Measurements from ENCODE around the gene PLCG2. TPM values are rescaled to one million over a fixed set of nuclear protein-coding genes. Genes with fewer than 3 reads are reported as not detected.
A peak's percentile ranks its signal among the peaks of the same experiment; 100 is the strongest.

The PLCG2 gene
- total RNA-seq, 1 donor from 2014 or later: 5.7 TPM

DNA sequence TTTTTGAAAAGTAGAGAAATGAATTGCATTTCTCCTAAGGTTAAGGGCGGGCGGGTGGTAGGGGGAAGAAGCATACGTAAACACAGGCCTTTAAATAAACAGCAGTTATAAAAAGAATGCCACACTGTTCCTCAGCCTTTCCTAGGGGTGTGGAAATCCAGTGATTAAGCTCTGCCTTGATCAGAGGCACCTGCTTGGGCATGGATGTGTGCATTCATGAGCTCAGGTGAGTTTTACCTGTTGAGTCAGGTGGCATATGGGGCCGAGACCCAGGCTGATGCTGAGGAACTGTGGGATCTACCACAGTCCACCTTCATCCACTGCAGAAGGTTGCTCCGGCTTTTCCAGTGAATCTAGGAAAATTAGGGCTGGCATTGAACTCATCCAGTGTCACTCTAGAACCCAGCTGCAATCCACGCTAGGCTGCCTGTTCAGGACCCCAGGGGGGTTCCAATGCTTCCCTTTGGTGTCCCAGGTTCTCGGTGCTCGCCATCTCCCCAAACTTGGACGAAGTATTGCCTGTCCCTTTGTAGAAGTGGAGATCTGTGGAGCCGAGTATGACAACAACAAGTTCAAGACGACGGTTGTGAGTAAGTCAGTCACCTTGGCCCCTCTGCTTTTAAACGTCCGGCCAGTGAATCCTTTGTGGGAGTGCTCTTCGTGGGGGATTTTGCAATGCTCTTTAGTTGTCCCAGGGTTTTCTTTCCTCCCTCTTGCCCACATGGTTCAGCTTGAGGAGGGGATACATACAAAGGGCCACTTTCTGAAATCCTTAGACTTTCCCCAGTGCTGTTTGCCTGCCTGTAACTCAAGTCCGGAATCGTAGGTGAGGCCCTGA is 159.5 kb downstream of the PLCG2 start:
- TF ChIP-seq, protein P1, sequence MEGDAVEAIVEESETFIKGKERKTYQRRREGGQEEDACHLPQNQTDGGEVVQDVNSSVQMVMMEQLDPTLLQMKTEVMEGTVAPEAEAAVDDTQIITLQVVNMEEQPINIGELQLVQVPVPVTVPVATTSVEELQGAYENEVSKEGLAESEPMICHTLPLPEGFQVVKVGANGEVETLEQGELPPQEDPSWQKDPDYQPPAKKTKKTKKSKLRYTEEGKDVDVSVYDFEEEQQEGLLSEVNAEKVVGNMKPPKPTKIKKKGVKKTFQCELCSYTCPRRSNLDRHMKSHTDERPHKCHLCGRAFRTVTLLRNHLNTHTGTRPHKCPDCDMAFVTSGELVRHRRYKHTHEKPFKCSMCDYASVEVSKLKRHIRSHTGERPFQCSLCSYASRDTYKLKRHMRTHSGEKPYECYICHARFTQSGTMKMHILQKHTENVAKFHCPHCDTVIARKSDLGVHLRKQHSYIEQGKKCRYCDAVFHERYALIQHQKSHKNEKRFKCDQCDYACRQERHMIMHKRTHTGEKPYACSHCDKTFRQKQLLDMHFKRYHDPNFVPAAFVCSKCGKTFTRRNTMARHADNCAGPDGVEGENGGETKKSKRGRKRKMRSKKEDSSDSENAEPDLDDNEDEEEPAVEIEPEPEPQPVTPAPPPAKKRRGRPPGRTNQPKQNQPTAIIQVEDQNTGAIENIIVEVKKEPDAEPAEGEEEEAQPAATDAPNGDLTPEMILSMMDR (IDR thresholded peaks at IDR 0.05; ENCODE audit: unreplicated experiment): no peak
- no peaks in the 10 kb centered on the region for H3K9me3 Mint-ChIP-seq
- H3K4me1 Mint-ChIP-seq: peaks cover 15% of the 10 kb centered on the region
- H3K36me3 Mint-ChIP-seq: no peaks in the 10 kb centered on the region
- H3K27me3 Mint-ChIP-seq (ENCODE audit: low read depth): peaks cover 3% of the 10 kb centered on the region
- no peak for DNase-seq (ENCODE audit: low spot score in 2 of 2, unreplicated experiment in 2 of 2)
- no peak overlapping the region for H3K4me3 Mint-ChIP-seq
- H3K27ac Mint-ChIP-seq: no peak overlapping the region

DNA sequence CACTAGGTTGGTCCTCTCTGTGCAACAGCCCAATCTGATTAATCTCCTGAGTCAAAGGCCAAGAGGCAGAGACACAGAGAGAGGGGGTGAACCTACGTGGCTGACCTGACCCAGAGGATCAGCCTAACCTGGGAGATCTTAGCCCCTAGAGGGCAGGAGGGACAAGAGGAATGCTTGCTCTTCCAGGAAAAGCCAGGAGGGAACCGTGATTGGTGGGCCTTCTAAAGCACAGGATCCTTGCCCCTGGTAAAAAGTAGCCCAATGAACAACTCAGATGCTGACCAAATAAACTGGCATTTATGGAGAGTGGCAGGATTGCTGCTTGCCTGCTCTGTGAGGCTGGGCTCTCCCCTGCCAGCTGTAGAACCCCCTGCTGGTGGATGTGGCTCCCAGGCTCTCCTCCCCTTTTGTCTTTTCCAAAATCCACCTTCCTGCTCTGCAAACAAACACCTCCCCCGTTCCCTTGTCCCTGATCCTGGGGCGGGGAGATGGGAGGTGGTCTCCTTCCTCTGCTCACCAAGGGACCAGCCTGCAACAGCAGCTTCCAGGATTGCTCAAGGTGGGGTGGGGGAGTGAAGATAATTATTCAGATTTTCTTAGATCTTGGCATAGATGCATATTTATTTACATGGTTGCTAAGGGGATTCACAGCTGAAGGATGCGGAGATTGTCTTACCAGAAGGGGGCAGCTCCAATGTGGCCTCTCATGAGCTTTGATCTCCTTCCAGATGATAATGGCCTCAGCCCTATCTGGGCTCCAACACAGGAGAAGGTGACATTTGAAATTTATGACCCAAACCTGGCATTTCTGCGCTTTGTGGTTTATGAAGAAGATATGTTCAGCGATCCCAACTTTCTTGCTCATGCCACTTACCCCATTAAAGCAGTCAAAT is 160.3 kb downstream of the PLCG2 start:
- H3K27me3 Mint-ChIP-seq (ENCODE audit: low read depth): no peaks in the 10 kb centered on the region
- no peaks in the 10 kb centered on the region for H3K9me3 Mint-ChIP-seq
- H3K4me1 Mint-ChIP-seq: peaks cover 15% of the 10 kb centered on the region
- no peaks in the 10 kb centered on the region for H3K36me3 Mint-ChIP-seq
- no peak overlapping the region for H3K4me3 Mint-ChIP-seq
- H3K27ac Mint-ChIP-seq: no peak overlapping the region
- no peak for DNase-seq (ENCODE audit: low spot score in 2 of 2, unreplicated experiment in 2 of 2)
- TF ChIP-seq, protein P1 (IDR thresholded peaks at IDR 0.05; ENCODE audit: unreplicated experiment): no peak

DNA sequence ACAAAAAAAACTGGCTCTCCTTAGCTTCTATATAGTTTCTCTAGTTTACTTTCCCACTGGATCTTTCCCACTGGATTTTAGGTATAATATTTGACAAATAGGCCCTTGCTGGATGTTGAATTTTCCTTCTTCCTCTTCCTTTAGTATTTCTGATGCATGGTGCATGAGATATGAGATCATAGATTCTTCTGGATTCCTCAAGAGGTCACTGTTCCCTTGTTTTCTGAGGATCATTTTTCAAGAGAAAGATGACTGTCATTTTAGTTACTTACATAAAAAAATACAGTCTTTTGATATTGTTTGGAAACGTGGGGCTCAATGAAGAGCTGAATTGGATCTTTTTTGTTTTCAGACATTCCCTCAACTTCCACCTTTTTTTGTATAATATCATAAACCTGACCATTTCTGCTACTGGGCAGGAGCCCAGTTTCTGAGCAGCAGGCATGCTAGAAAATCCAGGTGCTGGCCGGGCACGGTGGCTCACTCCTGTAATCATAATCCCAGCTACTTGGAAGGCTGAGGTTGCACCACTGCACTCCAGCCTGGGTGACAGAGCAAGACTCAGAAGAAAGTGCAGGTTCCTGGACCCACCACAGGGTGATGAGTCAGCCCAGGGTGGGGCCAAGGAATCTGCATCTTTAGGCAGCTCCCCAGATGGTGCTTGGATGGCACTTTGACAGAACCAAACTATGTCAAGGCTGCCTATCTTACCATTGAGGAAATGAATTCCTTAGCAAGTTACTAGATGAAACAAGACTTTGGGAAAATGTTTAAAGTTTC is 161.9 kb downstream of the PLCG2 start:
- peaks cover 15% of the 10 kb centered on the region for H3K4me1 Mint-ChIP-seq

DNA sequence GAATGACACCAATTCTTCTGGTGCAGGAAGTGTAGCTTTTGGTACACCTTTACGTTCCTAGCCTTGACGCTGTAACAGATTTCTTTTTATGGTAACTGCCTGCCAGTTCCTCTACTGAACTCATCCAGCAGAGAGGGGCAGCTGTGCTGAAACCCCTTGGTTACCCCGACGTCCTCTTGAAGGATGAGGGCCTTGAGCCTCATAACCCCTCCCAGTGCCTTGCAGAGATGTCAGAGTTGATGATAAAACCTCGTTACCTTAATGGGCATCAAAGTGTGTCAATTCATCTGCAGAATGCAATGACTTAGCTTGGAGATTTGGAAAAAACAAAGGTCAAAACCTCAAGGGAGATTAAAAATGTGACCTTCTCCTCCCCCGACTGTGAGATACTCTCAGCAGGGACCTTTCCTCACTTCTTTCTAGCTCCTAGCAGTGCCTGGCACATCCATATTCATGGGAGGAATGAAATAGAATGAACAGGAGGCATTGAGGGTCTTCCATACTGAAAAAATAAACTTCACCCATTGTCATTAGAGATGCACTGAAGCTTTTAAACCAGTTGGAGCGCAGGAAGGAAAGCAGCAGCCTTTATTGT is 163.0 kb downstream of the PLCG2 start:
- H3K36me3 Mint-ChIP-seq: no peaks in the 10 kb centered on the region
- TF ChIP-seq, protein P1 (IDR thresholded peaks at IDR 0.05; ENCODE audit: unreplicated experiment): no peak
- no peak overlapping the region for H3K4me3 Mint-ChIP-seq
- DNase-seq (ENCODE audit: low spot score in 2 of 2, unreplicated experiment in 2 of 2): no peak
- no peak overlapping the region for H3K27ac Mint-ChIP-seq
- no peaks in the 10 kb centered on the region for H3K9me3 Mint-ChIP-seq
- no peaks in the 10 kb centered on the region for H3K27me3 Mint-ChIP-seq (ENCODE audit: low read depth)
- H3K4me1 Mint-ChIP-seq: peaks cover 15% of the 10 kb centered on the region

More for the DNA sequence above, 161.9 kb downstream of the PLCG2 start:
- Mint-ChIP-seq H3K9me3 (no peaks in the 10 kb centered on the region), H3K4me3 (no peak overlapping the region), H3K36me3 (no peaks in the 10 kb centered on the region), H3K27ac (no peak overlapping the region), H3K27me3 (ENCODE audit: low read depth) (no peaks in the 10 kb centered on the region)
- DNase-seq (ENCODE audit: low spot score in 2 of 2, unreplicated experiment in 2 of 2): no peak
- TF ChIP-seq, protein P1 (IDR thresholded peaks at IDR 0.05; ENCODE audit: unreplicated experiment): peak; percentile 52

DNA sequence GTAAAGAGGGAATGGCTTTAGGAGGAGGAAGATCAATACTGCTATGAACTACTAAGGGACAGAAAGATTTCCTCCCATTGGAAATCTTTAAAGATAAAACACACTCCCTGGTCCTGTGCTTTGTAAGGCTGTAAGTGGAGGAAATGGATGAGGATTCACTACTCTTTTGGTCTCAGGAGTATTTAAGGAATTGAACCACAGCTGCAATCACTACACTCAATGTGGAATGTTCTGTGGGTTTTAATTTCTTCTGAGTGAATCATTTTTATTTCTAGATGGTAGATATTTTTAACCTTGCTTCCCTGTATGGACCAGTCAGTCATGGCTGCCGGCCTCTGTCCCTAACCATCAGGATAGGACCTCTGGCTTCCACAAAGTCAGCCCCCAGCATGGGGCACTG is 166.6 kb downstream of the PLCG2 start:
- DNase-seq (ENCODE audit: low spot score in 2 of 2, unreplicated experiment in 2 of 2): no peak
- H3K27me3 Mint-ChIP-seq (ENCODE audit: low read depth): no peaks in the 10 kb centered on the region
- peaks cover 5% of the 10 kb centered on the region for H3K9me3 Mint-ChIP-seq
- H3K4me3 Mint-ChIP-seq: no peak overlapping the region
- no peaks in the 10 kb centered on the region for H3K36me3 Mint-ChIP-seq
- H3K4me1 Mint-ChIP-seq: peaks cover 5% of the 10 kb centered on the region
- TF ChIP-seq, protein P1 (IDR thresholded peaks at IDR 0.05; ENCODE audit: unreplicated experiment): no peak
- H3K27ac Mint-ChIP-seq: no peak overlapping the region

All from mesothelial cell of epicardium (in vitro differentiated cells).